WI38 (cell line): Measurements from ENCODE around the gene KCNH2.

Source experiments
- H3K4me3 ChIP-seq: 2 replicates; pipeline ENCODE4 v1.5.1; 2011; ENCODE audit warnings: low read depth, mild to moderate bottlenecking, control low read depth, low read length
- TF ChIP-seq, protein P1 (sequence below): IDR thresholded peaks from 2 replicates; pipeline ENCODE4 v1.5.1; 2012; ENCODE audit warnings: low read depth, mild to moderate bottlenecking, control low read depth, low read length

The KCNH2 gene

DNA sequence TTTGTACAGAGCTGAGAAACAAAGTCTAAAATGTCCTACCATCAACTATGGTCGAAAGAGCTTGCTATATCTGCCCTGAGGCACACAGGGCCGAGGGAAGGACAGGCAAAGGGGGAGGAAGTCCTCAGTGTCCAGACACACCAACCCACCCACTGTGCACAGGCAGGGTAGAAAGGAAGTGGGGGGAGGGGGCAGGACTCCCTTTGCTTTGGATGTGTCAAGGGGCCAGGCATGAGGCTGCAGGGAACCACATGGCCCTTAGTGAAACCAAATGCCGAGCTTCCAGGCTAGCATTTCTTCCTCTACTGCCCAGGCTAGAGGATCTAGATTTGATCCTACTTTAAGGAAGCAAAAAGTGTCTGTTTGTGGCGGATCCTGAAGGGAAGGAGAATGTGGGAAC lies 28.6 kb downstream of the KCNH2 start:
- TF ChIP-seq, protein P1, sequence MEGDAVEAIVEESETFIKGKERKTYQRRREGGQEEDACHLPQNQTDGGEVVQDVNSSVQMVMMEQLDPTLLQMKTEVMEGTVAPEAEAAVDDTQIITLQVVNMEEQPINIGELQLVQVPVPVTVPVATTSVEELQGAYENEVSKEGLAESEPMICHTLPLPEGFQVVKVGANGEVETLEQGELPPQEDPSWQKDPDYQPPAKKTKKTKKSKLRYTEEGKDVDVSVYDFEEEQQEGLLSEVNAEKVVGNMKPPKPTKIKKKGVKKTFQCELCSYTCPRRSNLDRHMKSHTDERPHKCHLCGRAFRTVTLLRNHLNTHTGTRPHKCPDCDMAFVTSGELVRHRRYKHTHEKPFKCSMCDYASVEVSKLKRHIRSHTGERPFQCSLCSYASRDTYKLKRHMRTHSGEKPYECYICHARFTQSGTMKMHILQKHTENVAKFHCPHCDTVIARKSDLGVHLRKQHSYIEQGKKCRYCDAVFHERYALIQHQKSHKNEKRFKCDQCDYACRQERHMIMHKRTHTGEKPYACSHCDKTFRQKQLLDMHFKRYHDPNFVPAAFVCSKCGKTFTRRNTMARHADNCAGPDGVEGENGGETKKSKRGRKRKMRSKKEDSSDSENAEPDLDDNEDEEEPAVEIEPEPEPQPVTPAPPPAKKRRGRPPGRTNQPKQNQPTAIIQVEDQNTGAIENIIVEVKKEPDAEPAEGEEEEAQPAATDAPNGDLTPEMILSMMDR = no peak
- no peak overlapping the region for H3K4me3 ChIP-seq

DNA sequence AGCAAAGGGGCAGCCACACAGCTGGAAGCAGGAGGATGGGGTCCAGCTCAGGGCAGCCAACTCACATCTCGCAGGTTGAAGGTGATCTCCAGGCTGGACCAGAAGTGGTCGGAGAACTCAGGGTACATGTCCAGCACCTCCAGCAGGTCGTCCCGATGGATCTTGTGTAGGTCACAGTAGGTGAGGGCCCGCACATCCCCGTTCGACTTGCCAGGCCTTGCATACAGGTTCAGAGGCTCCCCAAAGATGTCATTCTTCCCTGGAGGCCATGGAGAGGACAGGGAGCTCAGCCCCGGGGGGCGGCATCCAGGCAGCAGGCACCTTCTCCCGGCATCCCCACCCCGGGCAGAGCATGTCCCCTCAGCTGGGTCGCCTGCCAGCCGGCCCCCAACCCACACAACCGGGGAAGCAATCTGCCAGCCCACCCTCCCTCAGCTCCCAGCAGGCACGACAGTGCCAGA lies 29.3 kb downstream of the KCNH2 start:
- TF ChIP-seq, protein P1 = no peak
- no peak overlapping the region for H3K4me3 ChIP-seq

DNA sequence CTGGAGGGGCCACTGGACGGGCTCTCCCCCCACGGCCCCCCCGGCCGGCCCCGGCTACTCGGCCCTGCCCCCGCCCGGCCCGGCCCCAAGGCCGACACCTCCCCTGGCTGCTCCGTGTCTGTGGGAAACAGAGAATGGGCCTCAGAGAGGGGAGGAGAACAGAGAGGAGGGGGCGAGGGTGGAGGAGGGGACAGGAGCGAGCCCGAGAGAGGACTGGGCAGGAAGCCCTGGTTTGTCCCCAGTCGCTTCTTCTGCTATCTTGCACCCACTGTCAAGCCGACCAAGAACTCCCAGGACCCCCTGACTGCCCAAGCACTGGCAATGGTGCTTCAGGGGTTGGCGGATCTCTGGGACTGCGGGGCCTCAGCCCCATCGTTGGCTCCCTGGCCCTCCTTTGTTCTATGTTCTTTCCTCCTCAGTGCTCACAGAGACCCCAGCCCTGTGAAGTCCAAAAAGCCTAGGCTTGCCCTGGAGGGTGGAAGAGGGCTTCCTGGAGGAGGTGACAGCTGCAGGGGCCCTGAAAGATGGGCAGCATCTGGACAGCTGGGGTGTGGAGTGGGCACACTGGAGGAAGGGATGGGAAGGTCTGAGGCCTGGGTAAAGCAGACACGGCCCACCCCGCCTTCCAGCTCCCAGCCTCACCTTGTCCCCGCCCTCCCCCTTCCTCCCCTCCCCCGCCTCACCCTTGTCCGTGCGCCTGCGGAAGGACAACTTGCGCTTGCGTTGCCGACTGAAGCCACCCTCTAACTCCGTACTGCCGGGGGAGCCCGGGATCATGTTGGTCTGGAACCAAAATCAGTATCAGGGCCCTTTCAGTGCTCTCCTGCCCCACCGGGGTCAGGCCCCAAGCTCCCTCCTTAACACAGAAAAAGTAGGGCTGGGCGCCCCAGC lies 30.1 kb downstream of the KCNH2 start:
- no peak overlapping the region for H3K4me3 ChIP-seq
- TF ChIP-seq, protein P1 = no peak

DNA sequence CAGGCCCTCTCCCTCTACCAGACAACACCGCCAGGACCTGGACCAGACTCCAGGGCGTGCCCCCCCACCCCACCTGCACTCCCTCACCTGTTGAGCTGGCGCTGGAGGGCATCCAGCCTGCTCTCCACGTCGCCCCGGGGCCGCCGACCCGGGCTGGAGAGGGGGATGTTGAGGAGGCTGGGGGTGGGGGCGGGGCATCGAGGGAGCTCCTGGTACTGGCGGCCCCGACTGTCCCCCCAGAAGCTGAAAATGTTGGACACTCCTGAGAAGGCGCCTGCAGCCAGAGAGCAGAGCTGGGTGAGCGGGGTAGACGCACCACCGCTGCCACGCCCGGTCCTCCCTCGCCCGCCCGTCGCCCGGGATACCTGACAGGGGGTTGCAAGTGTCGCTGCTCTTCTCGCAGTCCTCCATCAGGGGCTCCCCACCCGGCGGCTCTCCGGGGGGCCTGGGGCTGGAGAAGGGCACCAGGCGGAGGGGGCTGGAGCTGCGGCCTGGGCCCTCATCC lies 30.8 kb downstream of the KCNH2 start:
- TF ChIP-seq, protein P1 = no peak
- H3K4me3 ChIP-seq = no peak overlapping the region

DNA sequence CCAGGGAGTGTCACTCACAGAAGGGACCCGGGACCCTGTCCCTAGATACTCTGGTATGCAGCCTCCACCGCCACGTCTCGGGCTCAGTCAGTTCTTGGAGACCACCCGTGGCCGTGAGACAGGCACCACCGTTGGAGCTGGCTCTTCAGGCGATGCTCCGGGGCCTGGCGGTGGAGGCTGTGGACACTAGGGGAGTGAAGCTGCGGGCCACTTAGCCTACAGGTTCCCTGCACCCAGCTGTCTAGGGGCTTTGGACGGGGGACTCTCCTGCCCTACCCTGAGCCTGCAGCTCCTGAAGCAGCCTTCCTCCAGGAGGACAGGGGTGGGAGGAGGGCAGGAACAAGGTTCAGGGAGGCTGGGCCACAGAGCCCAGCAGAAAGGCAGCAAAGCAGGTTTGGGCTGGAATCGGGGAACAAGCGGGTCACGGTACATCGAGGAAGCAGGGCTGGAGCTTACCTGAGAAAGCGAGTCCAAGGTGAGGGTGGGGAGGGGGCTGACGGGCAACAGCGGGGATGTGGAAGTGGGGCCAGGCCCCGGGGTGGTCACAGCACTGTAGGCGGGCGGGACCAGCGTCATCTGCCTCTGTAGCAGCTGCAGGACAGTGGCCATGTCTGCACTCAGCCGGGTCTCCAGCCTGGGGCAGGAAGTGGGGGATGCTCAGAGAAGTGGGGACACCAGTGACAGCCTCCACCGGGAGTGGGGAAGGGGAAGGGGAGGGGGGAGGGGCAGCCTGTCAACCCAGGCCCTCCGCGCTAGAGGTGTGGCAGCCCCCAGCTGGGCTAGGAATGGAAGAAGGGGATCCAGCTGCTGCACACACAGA lies 31.5 kb downstream of the KCNH2 start:
- no peak overlapping the region for H3K4me3 ChIP-seq
- TF ChIP-seq, protein P1 = no peak

DNA sequence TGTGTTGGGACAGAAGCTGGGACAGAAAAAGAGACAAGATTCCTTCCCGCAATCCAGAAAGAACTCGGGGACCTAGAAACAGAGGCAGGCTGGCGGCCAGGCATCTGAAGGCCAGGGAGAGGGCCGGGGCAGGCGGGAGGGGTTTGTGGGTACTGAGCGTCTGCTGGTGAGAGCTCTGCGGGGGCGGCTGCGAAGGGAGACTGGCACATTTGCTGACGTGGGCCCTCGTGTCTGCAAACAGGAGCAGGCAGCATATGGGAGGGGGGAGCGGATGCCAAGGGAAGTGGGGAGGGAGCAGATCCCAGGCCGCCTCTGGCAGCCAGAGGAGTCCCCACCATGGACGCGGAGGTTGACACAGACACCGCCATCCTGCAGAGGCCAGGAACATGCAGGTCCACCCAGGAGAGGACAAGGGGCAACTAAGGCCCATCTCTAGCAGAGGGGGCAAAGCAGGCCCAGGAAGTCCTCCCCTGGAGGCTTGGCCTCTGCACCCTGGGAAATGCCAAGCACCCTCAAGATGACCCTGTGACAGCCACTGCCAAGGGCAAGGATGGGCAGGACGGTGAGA lies 32.2 kb downstream of the KCNH2 start:
- TF ChIP-seq, protein P1 = no peak

More for the DNA sequence above, 32.2 kb downstream of the KCNH2 start:
- H3K4me3 ChIP-seq = no peak overlapping the region
